Omental fat pad (tissue), 4 donors: ENCODE measurements around the gene PAK2. TPM values are rescaled to one million over a fixed set of nuclear protein-coding genes. Genes with fewer than 3 reads are reported as not detected.

ENCODE experiments used
- ATAC-seq: fragments of 150-250 bp; one replicate; pipeline ENCODE4 v1.9.1; 2016; ENCODE audit warnings: mild to moderate bottlenecking, moderate library complexity; ENCODE audit not compliant: low FRiP score
- DNase-seq: peaks from one replicate; pipeline ENCODE4 v3.0.0-alpha.2; 2019; ENCODE audit warnings: low spot score
- CTCF ChIP-seq, 3 donors: fragments of 450-650 bp; IDR thresholded peaks; one replicate each; pipeline ENCODE4 v1.5.1; 2016 to 2017; ENCODE audit warnings: antibody characterized with exemption in 3 of 3, mild to moderate bottlenecking in 3 of 3, moderate library complexity in 2 of 3
- total RNA-seq, 4 donors: library from RNA; depleted of rRNA; stranded (reverse); fragments of >200 nt; gene quantifications; one replicate each; pipeline ENCODE4 v1.1.0, GENCODE V29; 2016

Gene PAK2
- total RNA-seq, 4 donors from 2014 or later = 50.3 to 108 (median 81.0) TPM

- no peak for TF ChIP-seq CTCF (IDR thresholded peaks at IDR 0.05)
- DNase-seq (no peak), ATAC-seq (no peak)
Measured at GRCh38 chr3:196796317-196796716, 56.7 kb downstream of the PAK2 start.

GRCh38 chr3:196800742-196801434 is 61.2 kb downstream of the PAK2 start:
- ATAC-seq = no peak
- TF ChIP-seq CTCF (IDR thresholded peaks at IDR 0.05) = no peak
- no peak for DNase-seq

GRCh38 chr3:196803891-196804468 is 64.3 kb downstream of the PAK2 start:
- no peak for ATAC-seq
- no peak for TF ChIP-seq CTCF (IDR thresholded peaks at IDR 0.05)
- no peak for DNase-seq

GRCh38 chr3:196804773-196805172 is 65.1 kb downstream of the PAK2 start:
- no peak for ATAC-seq
- TF ChIP-seq CTCF (IDR thresholded peaks at IDR 0.05) = no peak
- no peak for DNase-seq

- ATAC-seq = no peak
- no peak for TF ChIP-seq CTCF (IDR thresholded peaks at IDR 0.05)
- no peak for DNase-seq
Measured at GRCh38 chr3:196810963-196811581, 71.4 kb downstream of the PAK2 start.

GRCh38 chr3:196812853-196813252 is 73.2 kb downstream of the PAK2 start:
- DNase-seq (no peak), ATAC-seq (no peak)
- no peak for TF ChIP-seq CTCF (IDR thresholded peaks at IDR 0.05)

- ATAC-seq = no peak
- DNase-seq = no peak
- no peak for TF ChIP-seq CTCF (IDR thresholded peaks at IDR 0.05)
Measured at GRCh38 chr3:196813903-196814302, 74.2 kb downstream of the PAK2 start.
